Activated gamma-delta T cell (primary cell): Measurements from ENCODE around the gene TMEM255B.
"Not testable (repeated sequence)": the region's sequence is repeated elsewhere in the genome, so short reads cannot be mapped to it uniquely, and the experiment has no call there.

ENCODE experiments used
- DNase-seq: peaks from one replicate; lab custom pipeline; 2025; lab: John Stamatoyannopoulos, UW

TMEM255B gene

DNA sequence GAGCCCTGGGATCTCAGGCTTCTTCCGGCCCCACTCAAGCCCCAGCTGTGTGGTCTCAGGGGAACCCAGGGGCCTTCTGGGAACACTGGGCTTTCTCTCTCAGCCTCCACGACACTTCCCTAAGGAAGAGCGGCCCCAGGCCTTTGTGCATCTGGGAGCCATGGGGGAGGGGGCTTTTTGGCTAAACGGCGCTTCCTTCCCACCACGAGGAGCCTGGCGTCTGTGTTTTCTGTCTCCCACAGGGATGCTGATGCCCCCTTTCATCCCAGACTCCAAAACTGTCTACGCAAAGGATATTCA is 24.2 kb upstream of the TMEM255B start:
- no peak for DNase-seq

DNA sequence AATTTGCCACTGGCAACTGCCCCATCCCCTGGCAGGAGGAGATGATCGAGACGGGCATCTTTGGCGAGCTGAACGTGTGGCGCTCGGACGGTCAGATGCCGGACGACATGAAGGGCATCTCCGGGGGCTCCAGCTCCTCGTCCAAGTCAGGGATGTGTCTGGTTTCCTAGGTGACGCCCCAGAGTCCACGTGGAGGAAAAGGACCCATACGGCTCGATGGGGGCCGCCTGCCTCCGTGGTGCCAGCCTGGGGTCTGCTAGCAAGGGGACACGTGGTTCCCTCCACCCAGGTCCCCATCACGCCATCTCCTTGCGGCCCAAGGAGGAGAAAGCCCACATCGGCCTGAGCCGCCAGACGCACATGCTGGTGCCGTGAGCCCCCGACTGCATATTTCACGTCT is 23.8 kb upstream of the TMEM255B start:
- no peak for DNase-seq

DNA sequence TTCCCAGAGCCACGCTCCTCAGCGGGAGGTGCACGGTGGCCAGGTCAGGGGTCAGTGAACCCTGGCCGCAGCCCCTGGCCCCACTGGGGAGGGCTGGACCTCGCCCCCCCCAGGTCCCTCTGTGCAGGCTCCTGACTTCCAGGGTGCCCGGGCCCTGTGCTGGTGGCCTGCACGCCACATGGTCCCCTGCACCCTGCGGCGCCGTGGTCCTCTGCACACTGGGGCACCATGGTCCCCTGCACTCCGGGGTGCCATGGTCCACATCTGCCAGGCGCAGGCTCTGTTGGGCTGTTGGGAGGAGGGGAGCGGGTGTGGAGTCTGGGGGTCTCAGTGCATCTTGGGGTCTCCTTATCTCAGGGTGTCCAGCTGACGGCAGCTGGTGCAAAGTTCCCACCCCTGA is 23.3 kb upstream of the TMEM255B start:
- no peak for DNase-seq

DNA sequence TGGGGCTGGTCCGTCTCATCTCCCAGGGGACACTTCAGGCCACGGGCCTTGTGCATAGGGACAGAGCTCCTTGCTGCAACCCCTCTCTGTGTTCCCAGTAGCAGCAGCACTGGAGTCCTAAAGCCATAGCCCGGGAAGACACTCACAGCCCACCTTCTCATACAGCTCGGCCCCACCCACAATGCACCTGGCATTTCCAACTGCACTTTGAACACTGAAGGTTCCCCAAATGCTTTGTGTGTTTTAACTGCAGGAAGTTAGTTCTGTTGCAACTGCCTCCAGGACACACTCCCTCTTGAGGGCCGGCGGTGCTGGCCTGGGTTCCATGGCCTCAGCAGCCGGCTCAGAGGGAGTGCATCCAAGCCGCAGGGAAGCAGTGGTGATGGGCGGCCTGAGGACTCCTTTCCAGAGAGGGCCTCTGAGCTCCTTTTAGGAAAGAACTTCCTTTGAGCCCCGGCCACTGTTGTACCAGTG is 22.7 kb upstream of the TMEM255B start:
- DNase-seq = no peak

DNA sequence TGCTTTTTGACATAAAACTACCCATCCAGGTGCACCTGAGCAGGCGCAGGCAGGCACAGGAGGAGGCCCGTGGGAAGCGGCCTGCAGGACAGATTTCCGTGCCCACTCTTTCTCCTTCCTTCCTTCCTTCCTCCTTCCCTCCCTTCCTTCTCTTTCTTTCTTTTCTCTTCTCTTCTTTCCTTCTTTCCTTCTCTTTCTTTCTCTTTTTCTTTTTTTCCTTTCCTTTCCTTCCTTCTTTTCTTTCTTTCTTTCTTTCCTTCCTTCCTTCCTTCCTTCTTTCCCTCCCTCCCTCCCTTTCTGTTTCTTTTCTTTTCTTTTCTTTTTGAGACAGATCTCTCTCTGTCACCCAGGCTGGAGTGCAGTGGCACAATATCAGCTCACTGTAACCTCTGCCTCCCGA is 21.2 kb upstream of the TMEM255B start:
- no peak for DNase-seq

DNA sequence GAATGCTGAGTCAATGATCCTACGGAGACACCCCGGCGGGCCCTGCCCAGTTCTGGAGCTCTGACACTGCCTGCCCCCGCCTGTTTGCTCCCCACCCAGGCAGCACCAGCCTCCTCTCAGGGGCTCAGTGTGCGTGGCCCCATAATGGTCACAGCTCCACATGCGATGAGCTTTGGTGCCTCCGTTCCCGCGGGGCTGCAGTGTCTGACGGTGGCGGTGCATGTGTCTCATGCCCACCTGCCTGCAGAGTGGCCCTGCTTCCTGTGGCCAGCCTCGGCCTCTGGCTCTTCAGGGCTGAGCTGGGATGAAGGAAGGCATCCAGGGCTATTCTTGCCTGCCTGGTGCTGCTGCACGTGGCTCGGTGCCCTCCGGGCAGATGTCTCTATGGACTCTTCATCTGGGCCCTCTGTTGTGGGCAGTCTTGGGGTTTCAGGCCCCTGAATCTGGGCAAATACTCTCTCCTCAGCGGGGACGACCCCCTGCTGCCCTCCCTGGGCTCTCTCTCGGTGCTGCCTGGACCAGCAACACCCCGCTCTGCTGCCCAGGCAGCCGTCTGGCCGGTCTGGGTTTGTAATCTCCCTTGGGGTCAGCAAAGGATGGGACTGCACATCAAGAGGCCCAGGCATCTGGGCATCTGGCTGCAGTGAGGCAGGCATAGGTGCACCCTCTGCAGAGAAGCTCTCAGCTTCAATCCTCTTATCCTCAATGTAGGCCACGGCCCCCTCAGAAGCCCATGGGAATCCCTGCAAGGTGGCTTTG is 19.3 kb upstream of the TMEM255B start:
- no peak for DNase-seq

DNA sequence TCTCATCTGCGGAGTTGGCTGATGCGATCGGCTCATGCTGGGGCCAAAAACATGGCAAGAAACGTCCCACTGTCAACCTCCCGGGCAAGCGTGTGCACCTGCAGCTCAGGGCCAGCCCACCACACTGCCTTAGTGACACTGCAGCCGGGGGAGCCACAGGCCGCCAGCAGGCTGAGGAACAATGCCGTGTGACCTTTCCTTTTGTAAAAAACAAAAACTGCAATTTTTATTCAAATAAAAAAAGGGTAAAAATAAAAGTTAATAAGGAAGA is 18.8 kb upstream of the TMEM255B start:
- no peak for DNase-seq

GRCh38 chr13:113740661-113741060 is 18.4 kb upstream of the TMEM255B start:
- no peak for DNase-seq

DNA sequence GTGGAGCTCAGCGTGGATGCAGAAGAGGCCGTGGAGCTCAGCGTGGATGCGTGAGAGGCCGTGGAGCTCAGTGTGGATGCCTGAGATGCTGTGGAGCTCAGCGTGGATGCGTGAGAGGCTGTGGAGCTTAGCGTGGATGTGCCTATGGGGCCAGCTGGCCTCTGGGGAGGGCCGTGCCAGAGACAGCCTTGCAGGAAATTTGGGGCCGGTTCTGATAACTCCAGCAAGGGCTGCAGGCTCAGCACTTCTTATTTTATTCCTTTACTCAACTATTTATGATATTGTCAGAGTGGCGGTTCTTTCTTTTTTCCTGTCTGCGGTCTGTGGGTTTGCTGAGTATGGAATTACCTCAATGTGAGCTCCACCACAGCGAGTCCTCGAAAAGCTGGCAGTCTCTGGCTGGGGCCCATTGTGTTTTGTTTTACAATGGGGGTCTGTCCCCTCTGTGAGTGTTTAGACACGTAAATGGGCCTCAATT is 17.8 kb upstream of the TMEM255B start:
- DNase-seq = no peak

DNA sequence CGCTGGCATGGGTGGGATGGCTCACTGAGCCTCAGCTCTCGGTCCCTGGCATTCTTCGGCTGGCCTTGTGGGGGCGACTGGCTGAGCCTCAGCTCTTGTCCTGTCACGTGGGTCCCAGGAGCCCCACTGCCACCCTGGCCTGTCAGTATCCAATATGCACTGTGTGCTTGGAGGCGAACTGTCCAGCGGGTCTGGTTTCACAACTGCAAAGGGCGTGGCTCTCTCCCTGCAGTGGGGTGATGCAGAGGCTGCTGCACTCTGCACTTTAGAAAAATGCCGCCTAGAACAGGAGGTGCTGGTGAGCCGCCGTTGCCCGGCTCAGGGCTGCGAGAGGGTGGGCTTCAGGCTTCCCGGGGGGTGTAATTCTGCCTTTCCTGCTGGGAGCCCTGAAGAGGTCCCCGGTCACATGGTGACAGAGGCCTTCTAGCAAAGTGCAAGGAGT is 17.0 kb upstream of the TMEM255B start:
- DNase-seq = no peak

DNA sequence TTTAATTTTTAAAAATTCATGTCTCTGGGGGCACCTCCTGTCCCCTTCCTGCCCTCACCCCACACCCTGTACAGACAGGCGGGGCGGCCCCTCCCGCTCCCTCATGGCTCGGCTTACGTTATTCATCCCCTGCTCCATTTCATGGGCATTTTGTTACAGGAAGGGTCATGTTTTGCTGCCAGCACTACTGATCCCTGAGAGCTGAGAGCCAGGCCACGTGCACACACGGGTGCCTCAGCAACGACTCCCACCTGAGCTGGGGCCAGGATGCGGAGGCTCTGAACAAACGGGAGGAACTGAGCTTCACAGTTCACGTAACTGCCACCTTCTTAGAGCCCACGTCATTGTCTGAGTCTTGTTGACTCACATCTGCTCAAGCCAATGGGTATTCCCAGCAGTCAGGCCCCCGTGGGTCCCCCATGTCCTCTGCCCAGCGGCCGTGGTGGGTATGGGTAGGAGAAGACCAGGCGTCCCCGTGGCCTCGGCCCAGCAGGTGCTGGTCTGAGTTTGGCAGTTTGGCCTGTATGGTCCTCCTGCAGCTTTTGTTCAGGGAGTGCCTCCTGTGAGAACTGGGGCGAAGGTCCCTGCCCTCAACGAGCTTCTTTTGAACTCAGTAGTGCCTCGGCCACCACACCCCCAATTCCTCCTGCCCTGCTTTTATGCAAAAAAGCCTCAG is 16.4 kb upstream of the TMEM255B start:
- no peak for DNase-seq

DNA sequence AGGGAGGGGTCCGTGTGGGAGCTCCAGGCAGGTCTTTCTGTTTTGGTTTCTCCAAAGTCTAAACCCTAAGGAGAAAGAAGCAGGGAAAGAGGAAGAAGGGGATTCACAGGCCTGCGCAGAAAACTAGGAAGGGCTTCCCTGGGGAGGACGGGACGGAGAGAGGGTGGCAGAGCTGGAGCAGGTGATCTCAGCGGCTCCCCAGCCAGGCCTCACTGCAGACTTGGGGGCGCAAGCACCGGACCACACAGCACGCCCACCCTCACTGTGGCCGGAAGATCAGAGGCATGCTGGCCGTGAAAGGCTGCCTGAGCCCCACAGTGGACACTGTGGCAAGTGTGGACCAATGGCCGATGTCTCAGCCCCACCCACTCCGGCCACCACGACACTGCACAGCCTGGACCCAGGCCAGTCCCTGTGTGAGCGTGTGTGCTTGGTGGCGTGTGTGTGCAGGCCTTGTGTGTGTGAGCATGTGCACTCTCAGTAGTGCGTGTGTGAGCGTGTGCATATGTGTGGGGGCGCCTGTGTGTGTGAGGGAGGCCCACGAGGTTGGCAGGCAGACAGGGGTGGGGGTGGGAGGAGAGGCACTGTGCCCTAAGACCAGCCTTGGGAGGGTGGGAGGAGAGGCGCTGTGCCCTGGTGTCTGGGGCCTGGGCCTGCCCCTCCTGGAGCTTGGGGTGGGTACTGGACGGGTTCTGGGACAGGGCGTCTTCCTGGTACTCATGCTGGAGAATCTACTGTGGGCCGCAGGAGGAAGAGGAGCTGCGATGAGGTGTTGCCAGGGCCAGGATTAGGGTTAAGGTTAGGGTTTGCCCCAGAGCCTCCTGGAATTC is 15.4 kb upstream of the TMEM255B start:
- no peak for DNase-seq

DNA sequence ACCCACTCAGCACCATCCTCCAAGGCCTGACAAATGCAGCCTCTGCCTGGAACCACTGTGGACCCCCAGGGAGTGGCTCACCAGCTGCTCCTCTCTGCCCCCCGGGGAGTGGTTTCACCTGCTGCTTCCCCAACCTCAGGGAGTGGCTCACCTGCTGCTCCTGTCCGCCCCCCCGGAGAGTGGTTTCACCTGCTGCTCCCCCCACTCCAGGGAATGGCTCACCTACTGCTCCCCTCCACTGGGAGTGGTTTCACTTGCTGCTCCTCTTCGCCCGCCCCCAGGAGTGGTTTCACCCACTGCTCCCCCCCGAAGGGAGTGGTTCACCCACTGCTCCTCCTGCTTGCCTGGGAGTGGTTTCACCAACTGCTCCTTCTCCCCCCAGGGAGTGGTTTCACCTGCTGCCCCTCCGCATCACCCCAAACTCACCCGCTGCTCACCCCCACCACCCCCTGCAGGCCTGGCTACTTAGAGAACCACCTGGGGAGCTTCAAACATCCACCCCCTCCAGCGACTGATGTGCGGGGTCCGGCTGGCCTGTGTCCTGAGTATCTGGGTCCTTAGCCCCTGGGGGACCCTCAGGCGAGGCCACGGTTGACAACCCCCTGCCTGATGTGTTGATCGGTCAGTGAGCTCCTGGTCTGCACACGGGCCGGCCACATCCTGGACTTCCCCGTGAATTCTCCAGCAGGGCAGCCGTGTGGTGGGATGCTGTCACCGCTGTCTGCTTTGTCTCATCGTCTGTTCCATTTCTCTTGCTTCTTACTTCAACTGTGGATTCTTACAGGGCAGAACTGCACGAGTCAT is 14.6 kb upstream of the TMEM255B start:
- no peak for DNase-seq

- DNase-seq = no peak
Observed at GRCh38 chr13:113745059-113745458, 14.0 kb upstream of the TMEM255B start.

- not testable (repeated sequence) for DNase-seq
Observed at GRCh38 chr13:113745500-113746142, 13.4 kb upstream of the TMEM255B start.

GRCh38 chr13:113746143-113746525 is 12.9 kb upstream of the TMEM255B start:
- no peak for DNase-seq

DNA sequence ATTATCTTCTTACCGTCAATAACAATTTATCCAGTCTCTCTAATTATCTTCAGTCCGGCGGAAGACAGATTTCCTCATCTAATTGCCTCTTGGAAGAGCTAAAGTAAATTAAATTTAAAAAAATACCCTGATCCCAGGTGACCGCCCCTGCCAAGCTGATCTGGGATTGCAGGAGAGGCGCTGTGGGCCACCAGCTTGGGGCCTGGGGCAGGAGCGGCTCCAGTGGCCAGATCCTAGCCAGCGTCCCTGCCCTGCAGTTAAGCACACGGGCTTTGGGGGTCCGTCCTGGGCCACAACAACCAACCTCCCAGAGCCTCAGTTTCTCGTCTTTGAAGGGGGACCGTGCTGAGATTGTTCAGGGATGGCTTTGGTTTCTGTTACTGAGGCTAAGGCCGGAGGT is 12.4 kb upstream of the TMEM255B start:
- no peak for DNase-seq

DNA sequence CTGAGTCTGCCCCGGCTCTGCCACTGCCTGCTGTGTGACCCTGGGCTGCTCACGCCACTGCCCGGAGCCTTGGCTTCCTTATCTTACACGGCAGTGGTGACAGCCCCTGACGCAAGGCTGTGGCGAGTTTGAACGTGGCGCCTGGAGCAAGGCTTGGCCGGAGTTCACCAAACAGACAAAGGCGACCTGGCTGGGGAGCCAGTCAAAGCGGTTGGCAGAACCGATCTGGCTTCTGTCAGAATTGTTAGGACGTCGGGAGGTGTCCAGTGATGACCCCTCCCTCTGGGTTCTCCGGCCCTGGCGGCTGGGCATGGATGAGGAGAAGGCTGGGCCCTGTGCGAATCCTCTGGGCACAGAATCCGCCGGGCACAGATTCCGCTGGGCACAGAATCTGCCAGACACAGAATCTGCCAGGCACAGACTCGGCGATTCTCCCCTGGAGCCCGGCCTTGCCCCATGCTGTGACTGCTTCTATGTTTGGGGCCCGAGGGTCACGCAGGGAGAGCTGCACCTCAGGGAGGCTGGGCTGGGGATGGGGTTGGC is 11.7 kb upstream of the TMEM255B start:
- DNase-seq = no peak

GRCh38 chr13:113748101-113748861 is 10.7 kb upstream of the TMEM255B start:
- DNase-seq = no peak

GRCh38 chr13:113748862-113749451 is 10.1 kb upstream of the TMEM255B start:
- no peak for DNase-seq
